ENCODE data around the gene NT5C1B. TPM values are rescaled to one million over a fixed set of nuclear protein-coding genes. Genes with fewer than 3 reads are reported as not detected.

NT5C1B gene
- total RNA-seq, 2 donors from 2014 or later = not detected

DNA sequence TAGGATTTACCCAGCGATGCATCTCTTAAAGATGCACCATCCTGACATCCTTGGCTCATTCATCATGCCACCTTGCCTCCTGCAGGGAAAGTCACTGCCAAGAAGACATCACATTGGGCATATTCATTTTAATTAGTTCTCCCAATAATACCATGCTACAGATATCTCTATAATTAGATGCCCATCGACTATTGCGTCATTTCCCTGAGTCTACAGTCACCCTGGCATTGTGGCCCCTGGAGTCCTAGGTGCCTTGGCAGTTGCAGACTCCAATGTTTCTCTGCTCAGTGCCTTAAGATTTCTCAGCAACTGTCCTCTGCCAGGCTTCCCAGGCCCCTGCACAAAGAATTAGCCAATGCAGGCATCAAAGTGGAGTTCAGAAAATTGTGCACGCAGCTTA, 61.5 kb downstream of the NT5C1B start:
- Mint-ChIP-seq H3K4me3 (no peak overlapping the region), H3K27ac (no peak overlapping the region)

DNA sequence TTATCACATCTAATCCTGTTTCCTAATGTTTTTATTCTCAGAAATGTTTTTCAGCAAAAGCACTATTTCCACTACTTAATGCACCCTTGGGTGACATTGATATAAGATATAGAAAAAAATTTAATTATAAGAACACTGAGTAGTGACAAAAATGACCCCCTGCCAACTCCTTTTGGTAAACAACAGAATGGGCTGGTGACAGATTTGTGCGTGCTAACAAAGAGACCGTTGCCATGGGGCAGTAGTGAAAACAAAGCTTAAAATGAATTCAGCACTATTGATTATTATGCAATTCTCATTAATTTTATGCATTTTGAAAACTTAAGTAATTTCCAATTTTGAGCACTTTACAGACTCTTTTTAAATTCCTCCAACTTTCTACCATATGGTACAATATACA, 62.0 kb downstream of the NT5C1B start:
- Mint-ChIP-seq H3K27me3 (ENCODE audit: insufficient read depth) (no peaks in the 10 kb centered on the region), H3K4me3 (no peak overlapping the region), H3K36me3 (ENCODE audit: low read depth) (no peaks in the 10 kb centered on the region), H3K9me3 (no peaks in the 10 kb centered on the region), H3K4me1 (no peaks in the 10 kb centered on the region), H3K27ac (no peak overlapping the region)
- no peaks in the 10 kb centered on the region for H3K9me3 ChIP-seq (ENCODE audit: control insufficient read depth, low read length)
- no peaks in the 10 kb centered on the region for H3K36me3 ChIP-seq (ENCODE audit: control insufficient read depth, insufficient read depth, low read length)
- H3K27ac ChIP-seq (ENCODE audit: low read depth, low read length) = no peak overlapping the region
- TF ChIP-seq, protein P1, sequence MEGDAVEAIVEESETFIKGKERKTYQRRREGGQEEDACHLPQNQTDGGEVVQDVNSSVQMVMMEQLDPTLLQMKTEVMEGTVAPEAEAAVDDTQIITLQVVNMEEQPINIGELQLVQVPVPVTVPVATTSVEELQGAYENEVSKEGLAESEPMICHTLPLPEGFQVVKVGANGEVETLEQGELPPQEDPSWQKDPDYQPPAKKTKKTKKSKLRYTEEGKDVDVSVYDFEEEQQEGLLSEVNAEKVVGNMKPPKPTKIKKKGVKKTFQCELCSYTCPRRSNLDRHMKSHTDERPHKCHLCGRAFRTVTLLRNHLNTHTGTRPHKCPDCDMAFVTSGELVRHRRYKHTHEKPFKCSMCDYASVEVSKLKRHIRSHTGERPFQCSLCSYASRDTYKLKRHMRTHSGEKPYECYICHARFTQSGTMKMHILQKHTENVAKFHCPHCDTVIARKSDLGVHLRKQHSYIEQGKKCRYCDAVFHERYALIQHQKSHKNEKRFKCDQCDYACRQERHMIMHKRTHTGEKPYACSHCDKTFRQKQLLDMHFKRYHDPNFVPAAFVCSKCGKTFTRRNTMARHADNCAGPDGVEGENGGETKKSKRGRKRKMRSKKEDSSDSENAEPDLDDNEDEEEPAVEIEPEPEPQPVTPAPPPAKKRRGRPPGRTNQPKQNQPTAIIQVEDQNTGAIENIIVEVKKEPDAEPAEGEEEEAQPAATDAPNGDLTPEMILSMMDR (conservative IDR thresholded peaks at IDR 0.05) = no peak
- H3K9ac ChIP-seq (ENCODE audit: extremely low read depth, low read length, poor library complexity, severe bottlenecking) = no peak overlapping the region
- H3K4me3 ChIP-seq (ENCODE audit: low read length) = no peak overlapping the region
- H3K27me3 ChIP-seq (ENCODE audit: control insufficient read depth, insufficient read depth, low read length, poor library complexity, severe bottlenecking) = no peaks in the 10 kb centered on the region
- WGBS, 2 experiments (ENCODE audit: insufficient coverage in 1 of 2, insufficient read length in 1 of 2) = 92% methylated on average over 2 of the region's 2 CpGs; no CpG with 5 or more reads in 1 of the 2 experiments
- no peak for DNase-seq
- no peaks in the 10 kb centered on the region for H3K4me1 ChIP-seq (ENCODE audit: control insufficient read depth, insufficient read depth, low read length)

More for the DNA sequence above, 61.5 kb downstream of the NT5C1B start:
- H3K27me3 ChIP-seq (ENCODE audit: control insufficient read depth, insufficient read depth, low read length, poor library complexity, severe bottlenecking) = no peaks in the 10 kb centered on the region
- H3K36me3 ChIP-seq (ENCODE audit: control insufficient read depth, insufficient read depth, low read length) = no peaks in the 10 kb centered on the region
- no peaks in the 10 kb centered on the region for H3K9me3 ChIP-seq (ENCODE audit: control insufficient read depth, low read length)
- Mint-ChIP-seq H3K27me3 (ENCODE audit: insufficient read depth) (no peaks in the 10 kb centered on the region), H3K36me3 (ENCODE audit: low read depth) (no peaks in the 10 kb centered on the region), H3K4me1 (no peaks in the 10 kb centered on the region), H3K9me3 (no peaks in the 10 kb centered on the region)
- H3K4me1 ChIP-seq (ENCODE audit: control insufficient read depth, insufficient read depth, low read length) = no peaks in the 10 kb centered on the region
- H3K4me3 ChIP-seq (ENCODE audit: low read length) = no peak overlapping the region
- no peak overlapping the region for H3K27ac ChIP-seq (ENCODE audit: low read depth, low read length)
- TF ChIP-seq, protein P1 (conservative IDR thresholded peaks at IDR 0.05) = no peak
- 69 to 70% methylated on average over 4 of the region's 4 CpGs for WGBS, 2 experiments (ENCODE audit: insufficient coverage in 1 of 2, insufficient read length in 1 of 2)
- no peak for DNase-seq
- H3K9ac ChIP-seq (ENCODE audit: extremely low read depth, low read length, poor library complexity, severe bottlenecking) = no peak overlapping the region

DNA sequence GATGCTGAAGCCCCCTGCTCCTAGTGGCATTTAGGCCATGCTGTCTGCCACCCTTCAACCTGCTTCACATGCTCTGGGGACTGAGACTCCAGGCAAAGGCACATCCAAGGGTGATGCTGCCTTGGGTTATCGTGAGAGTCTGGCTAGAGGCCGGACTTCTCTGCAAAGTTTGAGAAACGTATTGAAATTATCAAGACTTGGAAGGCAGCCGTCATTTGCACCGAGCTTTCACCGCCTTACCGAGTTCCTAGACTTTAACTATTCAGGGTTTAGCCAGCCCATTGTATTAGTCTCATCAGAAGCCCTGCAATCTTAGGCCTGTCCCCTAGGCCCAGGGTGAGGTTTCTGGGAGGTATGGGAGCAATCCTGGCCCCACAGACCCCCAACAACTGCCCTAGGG, 62.9 kb downstream of the NT5C1B start:
- no peak overlapping the region for H3K4me3 Mint-ChIP-seq
- H3K4me3 ChIP-seq (ENCODE audit: low read length) = no peak overlapping the region
- no peaks in the 10 kb centered on the region for H3K4me1 ChIP-seq (ENCODE audit: control insufficient read depth, insufficient read depth, low read length)
- TF ChIP-seq, protein P1 (conservative IDR thresholded peaks at IDR 0.05) = no peak
- no peak overlapping the region for H3K27ac ChIP-seq (ENCODE audit: low read depth, low read length)
- no peaks in the 10 kb centered on the region for H3K9me3 ChIP-seq (ENCODE audit: control insufficient read depth, low read length)
- H3K9ac ChIP-seq (ENCODE audit: extremely low read depth, low read length, poor library complexity, severe bottlenecking) = no peak overlapping the region
- DNase-seq = no peak
- peaks cover 5% of the 10 kb centered on the region for H3K4me1 Mint-ChIP-seq
- no peaks in the 10 kb centered on the region for H3K27me3 ChIP-seq (ENCODE audit: control insufficient read depth, insufficient read depth, low read length, poor library complexity, severe bottlenecking)
- H3K36me3 ChIP-seq (ENCODE audit: control insufficient read depth, insufficient read depth, low read length) = no peaks in the 10 kb centered on the region
- H3K27me3 Mint-ChIP-seq (ENCODE audit: insufficient read depth) = no peaks in the 10 kb centered on the region
- H3K27ac Mint-ChIP-seq = no peak overlapping the region
- H3K9me3 Mint-ChIP-seq = no peaks in the 10 kb centered on the region
- WGBS, 2 experiments (ENCODE audit: insufficient coverage in 1 of 2, insufficient read length in 1 of 2) = 79% methylated on average over 7 of the region's 7 CpGs; no CpG with 5 or more reads in 1 of the 2 experiments
- no peaks in the 10 kb centered on the region for H3K36me3 Mint-ChIP-seq (ENCODE audit: low read depth)
